Stimulated activated CD8-positive, alpha-beta memory T cell treated with anti-CD3 and anti-CD28 coated beads, Interleukin-12 subunit alpha, Interleukin-12 subunit beta, amount 100 ng/mL, for 24 hours (primary cell): ENCODE data around the gene NFXL1.

Source experiments
- DNase-seq: peaks from one replicate; pipeline ENCODE4 v3.0.0-alpha.2; 2020; ENCODE audit errors: extremely low read depth

Gene NFXL1

DNA sequence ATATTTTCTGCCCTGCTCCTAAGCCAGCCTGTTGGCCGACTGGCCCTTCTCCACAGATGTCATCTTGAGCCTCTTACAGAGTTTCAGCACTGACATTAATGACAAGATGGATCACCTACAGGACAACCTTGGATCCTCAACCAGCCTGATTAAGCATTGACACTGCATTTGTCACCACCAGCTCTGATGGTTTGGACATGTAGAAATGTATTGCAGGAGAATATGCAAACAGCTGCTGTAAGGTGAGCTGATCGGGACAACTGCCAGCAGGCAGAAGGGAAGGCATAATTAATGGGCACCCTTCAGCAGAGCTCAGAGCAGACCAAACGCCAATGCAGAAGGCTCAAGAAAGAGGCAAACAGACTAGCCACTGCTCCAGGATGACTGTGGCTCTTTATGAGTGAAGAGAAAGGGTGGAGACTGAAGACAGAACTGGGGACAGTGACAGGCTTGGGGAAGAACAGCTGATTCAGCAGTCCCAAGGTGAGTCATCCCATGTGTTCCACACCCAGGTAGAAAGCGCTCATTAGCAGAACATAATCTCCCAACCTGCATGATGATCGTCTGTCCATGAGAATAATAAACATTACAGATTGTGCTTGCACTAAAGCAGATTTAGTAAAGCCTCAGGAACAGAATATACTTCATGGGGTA, 83.2 kb downstream of the NFXL1 start:
- no peak for DNase-seq

GRCh38 chr4:47830265-47831025, 83.9 kb downstream of the NFXL1 start:
- no peak for DNase-seq

- no peak for DNase-seq
Measured at GRCh38 chr4:47829438-47829837, 84.9 kb downstream of the NFXL1 start.

DNA sequence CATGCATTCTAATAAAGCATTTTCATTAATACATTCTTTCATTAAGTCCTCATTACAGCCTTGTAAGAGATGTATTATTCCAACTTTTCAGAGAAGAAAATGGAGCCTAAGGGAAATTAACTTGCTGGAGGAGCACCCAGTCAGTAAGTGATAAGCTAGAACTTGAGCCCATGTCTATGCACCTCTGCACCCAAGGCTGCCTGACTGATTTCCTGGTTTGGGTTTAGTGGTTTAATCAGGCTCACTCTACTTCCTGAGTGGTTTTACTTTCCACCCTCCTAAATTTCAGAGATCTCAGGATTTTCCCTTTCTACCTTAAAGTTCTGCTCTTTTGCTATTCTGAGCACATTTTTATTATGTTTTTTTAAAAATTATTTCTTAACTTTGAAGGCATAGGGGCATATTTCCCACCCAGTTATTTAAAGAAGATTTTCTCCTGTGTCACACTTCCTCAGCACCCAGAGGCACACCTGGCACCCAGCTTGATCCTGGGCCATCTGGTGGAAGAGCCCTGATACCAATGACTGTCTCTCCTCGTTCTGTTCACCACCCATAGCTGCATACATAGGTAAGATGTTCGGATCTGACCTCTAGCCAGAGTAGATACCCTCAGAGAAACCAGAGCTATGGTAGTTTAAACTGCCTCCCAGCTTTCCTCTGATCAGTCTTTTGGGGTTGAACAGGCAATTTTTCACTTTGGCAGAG, 86.9 kb downstream of the NFXL1 start:
- no peak for DNase-seq

- DNase-seq: no peak
Measured at GRCh38 chr4:47824840-47825239, 89.5 kb downstream of the NFXL1 start.

GRCh38 chr4:47819178-47819577, 95.2 kb downstream of the NFXL1 start:
- DNase-seq: no peak

- no peak for DNase-seq
Measured at GRCh38 chr4:47817275-47817674, 97.1 kb downstream of the NFXL1 start.

GRCh38 chr4:47816748-47817147, 97.6 kb downstream of the NFXL1 start:
- no peak for DNase-seq

GRCh38 chr4:47814618-47815295, 99.6 kb downstream of the NFXL1 start:
- DNase-seq: no peak

DNA sequence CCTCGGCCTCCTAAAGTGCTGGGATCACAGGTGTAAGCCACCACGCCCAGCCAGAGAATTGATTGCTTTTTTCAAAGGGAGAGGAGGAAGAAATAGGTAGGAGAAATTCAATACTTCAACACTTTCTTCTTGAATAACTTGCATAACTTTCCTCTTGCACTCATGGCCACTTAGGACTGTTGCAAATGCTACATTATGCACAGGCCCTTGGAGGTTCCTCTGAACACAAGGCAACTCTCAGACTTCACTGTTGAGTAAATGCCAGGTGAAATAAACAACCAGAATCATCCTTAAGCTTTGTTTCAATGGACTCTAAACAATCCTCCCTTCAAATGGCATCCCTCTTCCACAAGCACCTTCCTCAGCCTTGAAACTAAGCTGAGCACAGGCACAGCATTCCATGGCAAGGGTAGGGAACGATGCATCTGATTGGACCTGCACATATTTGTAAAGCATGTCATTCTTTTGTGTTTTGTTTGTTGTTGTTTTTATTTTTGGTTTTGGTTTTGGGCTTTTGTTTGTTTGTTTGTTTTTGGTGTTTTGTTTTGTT, 104.7 kb downstream of the NFXL1 start:
- DNase-seq: no peak

GRCh38 chr4:47804598-47804997, 109.8 kb downstream of the NFXL1 start:
- no peak for DNase-seq

DNA sequence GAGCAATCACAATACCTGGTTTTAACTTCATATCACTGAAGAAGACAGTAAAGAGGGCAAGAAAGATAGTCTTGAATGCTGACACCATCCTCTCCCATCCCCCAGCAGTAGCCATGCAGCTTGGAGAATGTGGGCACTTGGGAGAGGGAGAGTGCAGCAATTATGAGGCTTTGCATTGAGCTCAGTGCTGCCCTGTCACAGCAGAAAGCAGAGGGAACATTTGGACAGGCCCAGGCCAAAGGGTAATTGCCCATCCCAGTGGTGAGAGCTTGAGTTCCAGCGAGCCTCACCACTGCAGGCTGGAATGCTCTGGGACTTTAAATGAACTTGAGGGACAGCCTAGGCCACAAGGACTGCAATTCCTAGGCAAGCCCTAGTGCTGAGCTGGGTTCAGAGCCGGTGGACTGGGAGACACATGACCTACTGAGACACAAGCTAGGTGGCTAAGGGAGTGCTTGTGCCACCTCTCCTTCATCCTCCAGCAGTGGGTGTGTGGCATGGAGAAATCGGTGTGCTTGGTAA, 112.8 kb downstream of the NFXL1 start:
- no peak for DNase-seq

GRCh38 chr4:47798165-47798564, 116.2 kb downstream of the NFXL1 start:
- DNase-seq: no peak
